NCI-H187 treated with DMSO at 0.1 percent for 48 hours (cell line): Measurements from ENCODE around the gene LAMA5.

Experiments
- DNase-seq: peaks from one replicate; lab custom pipeline; 2025; lab: John Stamatoyannopoulos, UW

The LAMA5 gene

GRCh38 chr20:62367136-62367632, at the start of gene LAMA5:
TSS of gene LAMA5 (minus strand) at chr20:62367312. CDS start at chr20:62367245, 67 bp downstream.
- no peak for DNase-seq

GRCh38 chr20:62415354-62416111, 48.4 kb upstream of the LAMA5 start:
- DNase-seq, result no peak

- no peak for DNase-seq
Observed at GRCh38 chr20:62413896-62414481, 46.9 kb upstream of the LAMA5 start.

- DNase-seq, result no peak
Observed at GRCh38 chr20:62413025-62413570, 46.0 kb upstream of the LAMA5 start.

GRCh38 chr20:62412194-62413024, 45.3 kb upstream of the LAMA5 start:
- DNase-seq, result no peak

GRCh38 chr20:62411479-62412193, 44.5 kb upstream of the LAMA5 start:
- no peak for DNase-seq

GRCh38 chr20:62410746-62411478, 43.8 kb upstream of the LAMA5 start:
- no peak for DNase-seq

- peak; percentile 45 for DNase-seq
Observed at GRCh38 chr20:62409931-62410745, 43.0 kb upstream of the LAMA5 start.

- no peak for DNase-seq
Observed at GRCh38 chr20:62409086-62409853, 42.2 kb upstream of the LAMA5 start.

GRCh38 chr20:62408640-62409039, 41.5 kb upstream of the LAMA5 start:
- no peak for DNase-seq

GRCh38 chr20:62408055-62408454, 40.9 kb upstream of the LAMA5 start:
- DNase-seq, result no peak

- peak; percentile 54 for DNase-seq
Observed at GRCh38 chr20:62407221-62407992, 40.3 kb upstream of the LAMA5 start, which contains the start of gene CABLES2. TSS of gene CABLES2 (minus strand) at chr20:62407285. CDS start at chr20:62407276, 9 bp downstream.

- DNase-seq, result no peak
Observed at GRCh38 chr20:62406635-62407176, 39.6 kb upstream of the LAMA5 start.

- DNase-seq, result no peak
Observed at GRCh38 chr20:62405981-62406513, 38.9 kb upstream of the LAMA5 start.

- DNase-seq, result no peak
Observed at GRCh38 chr20:62405108-62405980, 38.2 kb upstream of the LAMA5 start.

GRCh38 chr20:62404761-62405107, 37.6 kb upstream of the LAMA5 start:
- DNase-seq, result no peak

- DNase-seq, result no peak
Observed at GRCh38 chr20:62404112-62404665, 37.1 kb upstream of the LAMA5 start.
